Measurements from ENCODE around the gene SGK2. TPM values are rescaled to one million over a fixed set of nuclear protein-coding genes. Genes with fewer than 3 reads are reported as not detected.

SGK2 gene
- total RNA-seq, 1 experiment from 2014 or later: not detected

GRCh38 chr20:43540673-43541060, 18.2 kb upstream of the SGK2 start:
- H3K4ac ChIP-seq (ENCODE audit: low read depth, low read length): no peak overlapping the region
- no peak overlapping the region for H2BK120ac ChIP-seq (ENCODE audit: low read depth, low read length, poor library complexity, severe bottlenecking)
- H2BK5ac ChIP-seq (ENCODE audit: insufficient read length, low read length): no peak overlapping the region
- H3K9ac ChIP-seq (ENCODE audit: extremely low read depth, insufficient read length, low read length): no peak overlapping the region
- H3K4me1 Mint-ChIP-seq: no peaks in the 10 kb centered on the region; a peak in 1 of 4 replicates
- no peak overlapping the region for H3K27ac Mint-ChIP-seq
- H3K27ac ChIP-seq (ENCODE audit: insufficient read length, low read depth, low read length): no peak overlapping the region
- no peak overlapping the region for H3K14ac ChIP-seq (ENCODE audit: insufficient read depth, low read length)
- TF ChIP-seq CTCF (conservative IDR thresholded peaks at IDR 0.05): no peak
- no peak overlapping the region for H2BK12ac ChIP-seq (ENCODE audit: insufficient read length, low read depth, low read length)
- no peaks in the 10 kb centered on the region for H3K9me3 ChIP-seq (ENCODE audit: control insufficient read depth, low read depth, low read length)
- H3K4me2 ChIP-seq (ENCODE audit: insufficient read depth, insufficient read length, low read length): no peak overlapping the region
- DNase-seq: no peak
- H3T11ph ChIP-seq (ENCODE audit: low read length): no peak overlapping the region
- H4K8ac ChIP-seq (replicated peaks; ENCODE audit: insufficient read length, low read depth, low read length): no peak overlapping the region
- no peaks in the 10 kb centered on the region for H4K20me1 ChIP-seq (ENCODE audit: control insufficient read depth, insufficient read depth, insufficient read length)
- H3K27me3 Mint-ChIP-seq (ENCODE audit: low read depth): no peaks in the 10 kb centered on the region
- peaks cover 2 to 32% (median 25%) of the 10 kb centered on the region in 3 experiments; a peak in 6 of 7 replicates for H3K36me3 Mint-ChIP-seq (ENCODE audit: insufficient read depth in 1 of 3, low read depth in 3 of 3)
- no peaks in the 10 kb centered on the region for H3K4me1 ChIP-seq (ENCODE audit: insufficient read depth, low read length)
- H2AK5ac ChIP-seq (ENCODE audit: insufficient read length, low read length): no peak overlapping the region
- no peaks in the 10 kb centered on the region for H3K27me3 ChIP-seq (ENCODE audit: insufficient read depth, low read length)
- H3K23ac ChIP-seq (ENCODE audit: insufficient read length, low read depth, low read length): no peak overlapping the region
- H2AFZ ChIP-seq (ENCODE audit: low read length): no peak overlapping the region
- no peak overlapping the region for H3K56ac ChIP-seq (ENCODE audit: insufficient read length, low read depth, low read length)
- H3K18ac ChIP-seq (ENCODE audit: insufficient read length, low read depth, low read length): no peak overlapping the region
- H3K9me3 Mint-ChIP-seq: no peaks in the 10 kb centered on the region
- no peaks in the 10 kb centered on the region for H3K23me2 ChIP-seq (ENCODE audit: insufficient read length, low read depth, low read length, poor library complexity, severe bottlenecking)
- no peak overlapping the region for H2BK15ac ChIP-seq (ENCODE audit: low read depth, low read length)
- no peak overlapping the region for H4K91ac ChIP-seq (ENCODE audit: insufficient read length, low read depth, low read length)
- H3K4me3 Mint-ChIP-seq: no peak overlapping the region
- no peaks in the 10 kb centered on the region for H3K79me2 ChIP-seq (ENCODE audit: insufficient read depth, low read length)
- no peaks in the 10 kb centered on the region for H3K79me1 ChIP-seq (ENCODE audit: insufficient read depth, low read depth, low read length, poor library complexity, severe bottlenecking)
- H2BK20ac ChIP-seq (ENCODE audit: low read depth, low read length, poor library complexity, severe bottlenecking): no peak overlapping the region
- H4K5ac ChIP-seq (ENCODE audit: insufficient read length, low read depth, low read length): no peak overlapping the region
- no CpG with 5 or more reads among the region's 7 CpGs for WGBS (ENCODE audit: extremely low coverage, insufficient read length, low lambda C conversion rate)
